Cardiac fibroblast (primary cell): ENCODE results near the gene BATF2.
"Not testable (repeated sequence)": the region's sequence is repeated elsewhere in the genome, so short reads cannot be mapped to it uniquely, and the experiment has no call there.

Experiments
- DNase-seq, 2 donors: peaks; one replicate each; pipeline versions ENCODE4 v3.0.0 to v3.0.0-alpha.2; 2010; ENCODE audit warnings: low read depth in 2 of 2
- H3K4me3 ChIP-seq, 2 donors: replicated peaks in 1 of 2; 1 replicate in 1 of 2; 2 replicates in 1 of 2; pipeline ENCODE4 v1.5.1; 2011; ENCODE audit warnings: low read depth in 2 of 2, low read length in 2 of 2, mild to moderate bottlenecking in 2 of 2, moderate library complexity in 1 of 2
- CTCF ChIP-seq: IDR thresholded peaks from one replicate; pipeline ENCODE4 v1.5.1; 2011; ENCODE audit warnings: low read depth, mild to moderate bottlenecking, low read length, inconsistent platforms

BATF2 gene

GRCh38 chr11:65013888-65014725 is 17.3 kb upstream of the BATF2 start, which contains the start of gene ARL2:
Gene ARL2, plus strand, starts transcription at chr11:65014160. Its CDS starts 48 bp downstream, at chr11:65014208.
- no peak for TF ChIP-seq CTCF
- DNase-seq, result peak; percentile 88 to 93
- peak within 1 kb of the TSS; percentile 84 to 85 for H3K4me3 ChIP-seq

- peak overlapping the region; percentile 84 to 85 for H3K4me3 ChIP-seq
- peak; percentile 90 to 91 for DNase-seq
These were observed 16.5 kb upstream of the BATF2 start for GRCh38 chr11:65013130-65013887.

GRCh38 chr11:65008873-65009272 is 12.1 kb upstream of the BATF2 start:
- no peak for TF ChIP-seq CTCF
- DNase-seq, result no peak
- H3K4me3 ChIP-seq, result no peak overlapping the region

More at GRCh38 chr11:65013130-65013887, 16.5 kb upstream of the BATF2 start:
- peak; percentile 78 for TF ChIP-seq CTCF

- TF ChIP-seq CTCF, result no peak
- H3K4me3 ChIP-seq, result no peak overlapping the region
- DNase-seq, result peak in 1 of 2 donors; percentile 14
These were observed 11.2 kb upstream of the BATF2 start for GRCh38 chr11:65008016-65008415.

GRCh38 chr11:65003968-65004367 is 7.2 kb upstream of the BATF2 start:
- DNase-seq, H3K4me3 ChIP-seq: not testable (repeated sequence)

- no peak for TF ChIP-seq CTCF
- DNase-seq, result peak; percentile 42 to 50
- no peak overlapping the region for H3K4me3 ChIP-seq
These were observed 6.5 kb upstream of the BATF2 start for GRCh38 chr11:65003282-65003681.

- H3K4me3 ChIP-seq, result no peak overlapping the region
- no peak for TF ChIP-seq CTCF
- no peak for DNase-seq
These were observed 5.9 kb upstream of the BATF2 start for GRCh38 chr11:65002706-65003105.
